ENCODE measurements around the gene YIF1B. TPM values are rescaled to one million over a fixed set of nuclear protein-coding genes. Genes with fewer than 3 reads are reported as not detected.
A peak's percentile ranks its signal among the peaks of the same experiment; 100 is the strongest.

Gene YIF1B
- total and polyA plus RNA-seq, 2 donors (not counting 3 experiments of a cell fraction or from before 2014, with no cell fraction given): 85.8 to 249 TPM

GRCh38 chr19:38266981-38267597, 48.7 kb downstream of the YIF1B start:
- Histone ChIP-seq H3K4me1 (ENCODE audit: control insufficient read depth, extremely low read depth, insufficient read depth, low read length) (peaks cover 25% of the 10 kb centered on the region), H3K4me2 (ENCODE audit: insufficient read depth, low read length) (peak overlapping the region; percentile 37), H2AFZ (ENCODE audit: low read depth, low read length) (peak overlapping the region; percentile 91), H3K9me3 (replicated peaks; ENCODE audit: control insufficient read depth, insufficient read depth, low read length) (no peaks in the 10 kb centered on the region), H3K9me1 (replicated peaks; ENCODE audit: control insufficient read depth, extremely low read depth, insufficient read depth, low read length) (no peaks in the 10 kb centered on the region), H4K20me1 (replicated peaks; ENCODE audit: control insufficient read depth, extremely low read depth, insufficient read depth, low read length) (no peaks in the 10 kb centered on the region), H3K27me3 (ENCODE audit: control insufficient read depth in 2 of 2, insufficient read depth in 2 of 2, low read length in 2 of 2) (no peaks in the 10 kb centered on the region), H3K79me2 (ENCODE audit: control insufficient read depth, insufficient read depth, low read length) (no peaks in the 10 kb centered on the region), H3K4me3 (replicated peaks in 1 of 3; ENCODE audit: insufficient read depth in 1 of 3, low read depth in 1 of 3, low read length in 3 of 3) (no peak overlapping the region), H3K27ac (ENCODE audit: insufficient read depth, low read depth, low read length) (peak overlapping the region; percentile 23), H3K9ac (replicated peaks; ENCODE audit: extremely low read depth, insufficient read depth, low read length) (peak overlapping the region; percentile 12), H3K36me3 (ENCODE audit: control insufficient read depth in 2 of 2, extremely low read depth in 1 of 2, insufficient read depth in 2 of 2, low read length in 2 of 2) (no peaks in the 10 kb centered on the region)
- FAIRE-seq (peak; percentile 90), DNase-seq (ENCODE audit: low read depth, low spot score) (peak; percentile 55)
- intact Hi-C loops (cut with micrococcal nuclease): loop anchor here (1.0 kb wide), 1 partner anchor 11 kb away; no protein-coding TSS in a partner anchor
- dilution Hi-C loops (cut with MboI; ENCODE audit: extremely low pct_ligation_motif_present, low sequenced_read_pairs): no loop called here
- ChIA-PET CTCF (interaction anchor here (1.2 kb wide), 1 partner anchor 32 kb away, joined by 4 read pairs; no protein-coding TSS in a partner anchor), POLR2A (no interaction called here)
- BruUV-seq (replicated peaks): no TSS peak
- TF ChIP-seq JUN (IDR thresholded peaks at IDR 0.05; ENCODE audit: borderline replicate concordance, insufficient read depth, insufficient read length, low read depth) (peak; percentile 3), CTCF (IDR thresholded peaks at IDR 0.05; ENCODE audit: extremely low read depth in 1 of 2, insufficient read depth in 1 of 2, low read depth in 1 of 2, low read length in 2 of 2) (no peak), POLR2AphosphoS5 (IDR thresholded peaks at IDR 0.05; ENCODE audit: insufficient read depth, low read depth, low read length) (no peak), POLR2A (IDR thresholded peaks at IDR 0.05; ENCODE audit: low read depth, low read length) (no peak), GATA2 (IDR thresholded peaks at IDR 0.05; ENCODE audit: insufficient read depth, insufficient read length, low read depth, low read length) (no peak), FOS (IDR thresholded peaks at IDR 0.05; ENCODE audit: borderline replicate concordance, insufficient read depth, low read length) (peak; percentile 49), MYC (IDR thresholded peaks at IDR 0.05; ENCODE audit: low read depth, low read length) (no peak), EZH2 (IDR thresholded peaks at IDR 0.05; ENCODE audit: borderline replicate concordance, low read depth, low read length, severe bottlenecking) (no peak), MAX (IDR thresholded peaks at IDR 0.05; ENCODE audit: insufficient read depth, insufficient read length) (no peak)
